Limb (tissue), 2 donors: Measurements from ENCODE around the gene HCK.

Experiments used
- DNase-seq, 2 donors: peaks; one replicate each; pipeline ENCODE4 v3.0.0-alpha.2; 2016; ENCODE audit errors: extremely low spot score in 2 of 2

HCK gene

GRCh38 chr20:32127347-32127746 lies 75.3 kb downstream of the HCK start:
- DNase-seq = no peak

DNA sequence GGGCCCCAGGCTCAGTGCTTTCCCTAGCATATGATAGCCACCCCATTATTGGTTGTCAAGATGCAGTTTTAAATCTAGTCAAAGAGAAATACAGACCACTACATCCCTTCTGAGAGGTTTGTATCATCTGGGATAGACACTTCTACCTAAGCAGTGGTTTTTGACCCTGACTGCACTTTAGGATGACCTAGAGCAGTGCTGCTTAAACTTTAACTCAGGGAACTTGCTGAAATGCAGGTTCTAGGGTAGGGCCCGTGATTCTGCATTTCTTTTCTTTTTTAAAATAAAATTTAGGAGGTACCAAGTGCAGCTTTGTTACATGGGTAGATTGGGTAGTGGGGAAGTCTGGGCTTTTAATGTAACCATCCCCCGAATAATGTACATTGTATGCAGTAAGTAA lies 76.1 kb downstream of the HCK start:
- DNase-seq = no peak

DNA sequence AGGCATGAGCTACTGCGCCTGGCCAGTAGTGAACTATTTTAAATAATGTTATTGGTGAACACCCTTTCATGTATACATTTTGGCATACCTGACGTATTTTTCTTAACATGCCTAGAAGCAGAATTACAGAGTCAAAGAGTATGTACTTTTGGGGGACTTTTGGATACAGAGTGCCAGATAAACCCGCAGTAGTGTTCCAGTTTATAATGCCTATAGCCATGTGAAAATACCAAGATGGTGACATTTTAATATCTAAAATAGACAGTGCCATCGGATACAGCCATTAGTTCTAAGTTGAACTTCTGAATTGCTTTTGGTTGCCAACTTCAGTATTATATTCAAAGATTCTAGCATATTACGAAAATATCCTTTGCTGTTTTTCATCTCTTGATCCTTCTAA lies 77.8 kb downstream of the HCK start:
- DNase-seq = no peak

- no peak for DNase-seq
These were observed 78.3 kb downstream of the HCK start for GRCh38 chr20:32130352-32130751.

DNA sequence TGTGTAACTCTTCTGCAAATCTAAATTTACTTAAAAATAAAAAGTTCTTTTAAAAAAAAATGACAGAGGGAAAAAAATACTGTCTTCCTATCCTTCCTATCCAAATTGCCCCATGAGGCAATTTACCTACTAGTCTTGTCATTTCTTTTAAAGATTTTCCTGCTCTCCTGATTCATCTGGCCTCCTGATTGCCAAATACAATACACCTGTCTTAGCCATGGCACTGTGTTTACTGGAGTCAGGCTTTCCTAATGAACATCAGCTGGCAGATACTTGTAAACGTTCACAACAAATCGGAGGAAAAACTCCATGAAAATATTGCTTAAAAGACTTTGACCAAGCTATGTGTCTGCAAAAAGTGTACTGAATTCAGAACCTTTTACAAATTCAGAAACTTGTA lies 78.9 kb downstream of the HCK start:
- no peak for DNase-seq

DNA sequence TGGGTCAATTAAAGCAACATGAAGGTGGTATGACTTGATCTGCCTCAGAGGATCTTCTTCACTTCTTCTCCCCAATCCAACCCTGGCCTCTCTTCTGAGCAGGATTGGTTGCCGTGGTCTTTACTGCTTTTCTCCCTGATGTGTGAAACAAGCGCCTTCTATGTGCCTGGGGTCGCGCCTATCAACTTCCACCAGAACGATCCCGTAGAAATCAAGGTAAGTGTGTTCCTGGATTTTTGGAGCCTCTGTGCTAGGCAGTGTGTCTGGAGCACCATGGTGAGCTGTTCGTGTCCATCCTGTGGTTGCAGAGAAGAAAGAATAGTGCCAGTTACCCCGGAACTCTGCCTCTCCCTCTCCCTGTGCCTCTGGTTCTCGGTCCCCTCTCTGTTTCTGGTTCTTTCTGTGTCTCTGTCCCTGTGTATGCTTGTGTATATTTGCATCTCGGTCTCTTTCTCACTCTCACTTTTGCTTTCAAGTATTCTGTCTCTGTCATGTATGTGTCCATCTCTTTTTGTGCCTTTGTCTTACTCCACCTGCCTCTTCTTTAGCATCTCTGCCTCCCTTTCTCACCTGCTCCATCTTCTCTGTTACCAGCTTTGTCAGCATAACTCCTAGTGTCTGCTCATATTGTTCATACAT lies 81.0 kb downstream of the HCK start:
- no peak for DNase-seq

DNA sequence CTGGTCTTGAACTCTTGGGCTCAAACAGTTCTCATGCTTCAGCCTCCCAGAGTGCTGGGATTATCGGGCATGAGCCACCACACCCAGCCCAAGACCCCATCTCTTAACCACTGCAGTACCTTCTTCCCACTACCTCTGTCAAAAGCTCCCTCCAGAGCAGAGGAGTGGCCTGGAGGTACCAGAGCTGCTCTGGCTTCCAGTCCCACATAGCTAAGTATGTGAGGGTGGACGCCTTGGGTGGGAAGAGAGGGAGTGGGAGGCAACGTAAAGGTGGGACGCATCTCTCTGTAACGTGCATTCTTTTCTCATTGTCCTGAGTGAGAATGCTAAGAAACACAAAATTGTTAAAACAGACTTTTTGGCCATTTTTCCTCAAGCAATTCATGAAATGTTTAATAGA lies 82.0 kb downstream of the HCK start:
- no peak for DNase-seq

DNA sequence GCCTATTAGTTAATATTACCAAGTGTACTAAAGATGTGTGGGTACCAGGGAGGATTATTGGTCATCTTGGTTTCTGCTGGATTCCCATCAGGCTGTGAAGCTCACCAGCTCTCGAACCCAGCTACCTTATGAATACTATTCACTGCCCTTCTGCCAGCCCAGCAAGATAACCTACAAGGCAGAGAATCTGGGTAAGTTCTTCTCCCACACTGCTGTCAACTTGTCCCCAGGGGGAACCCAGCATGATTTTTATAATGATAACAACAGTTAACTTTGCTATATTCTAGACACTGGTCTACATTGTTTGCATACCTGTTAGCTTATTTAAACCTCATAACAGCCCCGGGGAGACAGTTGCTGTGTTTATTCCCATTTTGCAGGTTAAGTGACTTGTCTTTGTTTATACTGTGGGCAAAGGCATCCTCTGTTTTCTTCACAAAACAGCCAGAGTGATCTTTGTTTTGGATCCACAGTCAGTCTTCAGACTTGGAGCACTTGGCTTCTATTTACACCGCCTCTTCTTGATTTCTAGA lies 84.0 kb downstream of the HCK start:
- DNase-seq = no peak

DNA sequence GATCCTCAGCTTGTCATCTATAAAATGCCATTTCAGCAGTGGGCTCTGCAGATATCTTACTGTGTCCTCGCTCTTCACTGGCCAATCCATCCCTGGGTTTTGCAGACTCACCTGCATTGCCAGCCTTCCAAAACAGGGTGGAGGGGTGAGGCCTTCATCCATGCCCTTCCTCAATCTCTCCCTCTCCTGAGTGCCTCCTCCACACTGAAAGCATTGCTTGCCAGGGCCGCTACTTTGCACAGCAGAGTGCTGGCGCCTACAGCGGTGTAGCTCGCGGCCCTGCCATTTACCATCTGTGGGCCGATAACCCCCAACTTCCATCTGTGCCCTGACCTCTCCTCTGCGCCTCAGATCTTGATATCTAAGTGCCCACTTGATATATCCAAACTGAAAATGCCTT lies 86.9 kb downstream of the HCK start:
- DNase-seq = no peak

GRCh38 chr20:32139947-32140346 lies 87.9 kb downstream of the HCK start:
- no peak for DNase-seq

DNA sequence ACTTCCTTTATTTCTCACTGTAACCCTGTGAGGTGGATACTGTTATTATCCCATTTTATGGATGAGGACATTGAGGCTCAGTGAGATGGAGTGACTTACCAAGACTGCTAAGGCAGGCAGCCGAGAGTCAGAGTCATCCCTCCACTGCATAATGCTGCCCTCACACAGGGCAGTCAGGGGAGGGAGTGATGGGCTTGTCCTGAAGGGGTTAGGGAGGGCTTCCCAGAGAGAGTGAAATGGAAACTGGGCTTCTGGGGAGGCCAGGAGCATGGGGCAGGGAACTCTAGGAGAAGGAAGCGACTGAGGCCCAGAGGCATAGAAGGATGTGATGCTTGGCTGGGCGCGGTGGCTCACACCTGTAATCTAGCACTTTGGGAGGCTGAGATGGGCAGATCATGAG lies 88.6 kb downstream of the HCK start:
- no peak for DNase-seq

- no peak for DNase-seq
These were observed 89.5 kb downstream of the HCK start for GRCh38 chr20:32141465-32141980.

- no peak for DNase-seq
These were observed 90.0 kb downstream of the HCK start for GRCh38 chr20:32142088-32142487.

GRCh38 chr20:32142991-32143390 lies 90.9 kb downstream of the HCK start:
- no peak for DNase-seq

DNA sequence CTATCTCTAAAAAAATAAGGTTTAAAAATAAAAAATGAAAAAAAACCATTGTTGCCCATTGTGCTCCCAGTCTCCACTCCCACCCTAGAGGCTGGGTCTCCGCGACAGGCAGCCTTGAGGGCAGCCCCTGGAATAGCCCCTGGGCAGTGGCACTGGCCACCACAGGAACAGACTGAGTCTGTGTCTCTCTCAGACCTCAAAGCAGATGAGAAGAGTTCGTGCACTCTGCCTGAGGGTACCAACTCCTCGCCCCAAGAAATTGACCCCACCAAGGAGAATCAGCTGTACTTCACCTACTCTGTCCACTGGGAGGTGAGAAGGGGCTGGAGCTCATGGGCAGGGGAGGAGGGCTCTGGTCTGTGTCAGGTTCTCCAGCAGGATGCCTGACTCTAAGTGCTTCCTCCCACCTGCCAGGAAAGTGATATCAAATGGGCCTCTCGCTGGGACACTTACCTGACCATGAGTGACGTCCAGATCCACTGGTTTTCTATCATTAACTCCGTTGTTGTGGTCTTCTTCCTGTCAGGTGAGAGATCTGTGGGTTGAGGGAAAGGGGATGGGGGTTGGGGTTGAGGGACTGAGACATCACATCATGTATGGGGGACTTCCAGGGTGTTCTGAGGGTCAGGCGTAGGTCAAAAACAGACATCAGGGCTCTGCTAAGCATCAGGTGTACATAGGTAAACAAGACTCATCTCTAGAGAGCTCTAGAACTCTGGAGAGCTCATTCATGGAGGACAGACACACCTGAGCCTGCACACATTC lies 93.0 kb downstream of the HCK start:
- no peak for DNase-seq

DNA sequence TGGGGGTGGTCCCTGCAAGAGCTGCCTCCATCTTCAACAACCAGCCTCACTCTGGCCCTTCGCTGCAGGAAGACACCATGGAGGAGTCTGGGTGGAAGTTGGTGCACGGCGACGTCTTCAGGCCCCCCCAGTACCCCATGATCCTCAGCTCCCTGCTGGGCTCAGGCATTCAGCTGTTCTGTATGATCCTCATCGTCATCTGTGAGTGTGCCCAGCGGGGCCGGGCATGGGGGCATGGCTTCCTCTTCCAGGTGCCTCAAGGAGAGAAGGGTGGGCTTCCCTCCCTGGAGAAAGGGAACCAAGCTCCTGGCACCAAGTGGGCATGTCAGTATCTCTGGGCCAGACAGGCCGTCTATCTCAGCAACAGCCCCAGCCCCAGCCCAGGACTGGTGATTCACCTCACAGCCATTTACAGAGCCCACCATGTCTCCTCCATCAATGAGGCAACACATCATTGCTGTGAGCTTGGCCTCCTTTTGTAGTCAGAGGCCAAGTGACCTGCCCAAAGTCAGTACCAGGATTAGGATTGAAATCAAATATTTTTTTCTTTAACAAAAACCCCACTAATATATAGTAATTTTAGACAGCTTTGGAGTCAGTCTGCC lies 97.6 kb downstream of the HCK start:
- DNase-seq = no peak

DNA sequence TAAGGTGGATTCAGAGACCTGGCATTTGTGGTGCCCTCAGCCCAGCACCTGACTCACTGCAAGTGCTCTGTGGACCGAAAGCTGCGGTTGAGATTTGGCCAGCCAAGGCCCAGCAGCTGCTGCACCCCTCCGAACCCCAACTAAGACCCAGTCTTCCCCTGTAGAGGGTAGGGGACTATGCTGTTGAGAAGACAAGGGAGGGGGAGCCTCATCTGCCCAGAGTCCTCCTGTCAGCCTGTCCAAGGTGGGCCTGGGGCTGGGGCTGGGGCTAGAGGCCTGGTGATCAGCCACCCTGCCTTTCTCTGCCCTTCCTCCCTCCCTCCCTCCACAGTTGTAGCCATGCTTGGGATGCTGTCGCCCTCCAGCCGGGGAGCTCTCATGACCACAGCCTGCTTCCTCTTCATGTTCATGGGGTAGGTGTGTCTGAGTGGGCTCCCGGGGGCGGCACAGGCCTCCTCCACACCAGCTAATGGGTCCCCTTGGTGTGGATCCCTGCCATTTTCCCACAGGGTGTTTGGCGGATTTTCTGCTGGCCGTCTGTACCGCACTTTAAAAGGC lies 98.3 kb downstream of the HCK start:
- DNase-seq = no peak
